Measurements from ENCODE around the gene CENPP.

DNA sequence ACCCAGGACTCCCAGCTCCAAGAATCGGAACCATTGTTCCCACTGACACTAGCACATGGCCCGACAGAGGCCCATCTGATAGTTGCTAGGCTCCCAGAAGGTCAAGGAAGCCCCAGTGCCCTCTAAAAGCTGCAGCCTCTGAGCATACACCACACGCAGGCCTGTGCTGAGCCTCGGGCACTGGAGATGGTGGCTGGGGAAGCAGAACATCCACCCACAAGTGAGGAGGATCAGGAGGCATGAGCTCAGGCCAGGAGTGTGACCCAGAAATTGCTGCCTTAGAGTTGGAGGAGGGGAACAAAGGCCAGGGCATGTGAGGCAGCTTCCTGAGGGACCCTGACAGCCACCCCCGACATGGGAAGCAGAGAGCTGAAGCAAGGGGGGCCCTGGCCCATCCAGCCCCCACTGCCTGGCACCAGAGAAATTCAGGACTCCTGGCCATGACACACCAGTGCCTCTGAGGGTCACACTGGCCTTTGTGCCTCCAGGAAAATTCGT lies 322.8 kb downstream of the CENPP start:
- TF ChIP-seq, protein P1, sequence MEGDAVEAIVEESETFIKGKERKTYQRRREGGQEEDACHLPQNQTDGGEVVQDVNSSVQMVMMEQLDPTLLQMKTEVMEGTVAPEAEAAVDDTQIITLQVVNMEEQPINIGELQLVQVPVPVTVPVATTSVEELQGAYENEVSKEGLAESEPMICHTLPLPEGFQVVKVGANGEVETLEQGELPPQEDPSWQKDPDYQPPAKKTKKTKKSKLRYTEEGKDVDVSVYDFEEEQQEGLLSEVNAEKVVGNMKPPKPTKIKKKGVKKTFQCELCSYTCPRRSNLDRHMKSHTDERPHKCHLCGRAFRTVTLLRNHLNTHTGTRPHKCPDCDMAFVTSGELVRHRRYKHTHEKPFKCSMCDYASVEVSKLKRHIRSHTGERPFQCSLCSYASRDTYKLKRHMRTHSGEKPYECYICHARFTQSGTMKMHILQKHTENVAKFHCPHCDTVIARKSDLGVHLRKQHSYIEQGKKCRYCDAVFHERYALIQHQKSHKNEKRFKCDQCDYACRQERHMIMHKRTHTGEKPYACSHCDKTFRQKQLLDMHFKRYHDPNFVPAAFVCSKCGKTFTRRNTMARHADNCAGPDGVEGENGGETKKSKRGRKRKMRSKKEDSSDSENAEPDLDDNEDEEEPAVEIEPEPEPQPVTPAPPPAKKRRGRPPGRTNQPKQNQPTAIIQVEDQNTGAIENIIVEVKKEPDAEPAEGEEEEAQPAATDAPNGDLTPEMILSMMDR (IDR thresholded peaks at IDR 0.05; ENCODE audit: low read length), result no peak
- TF ChIP-seq EZH2 (IDR thresholded peaks at IDR 0.05; ENCODE audit: borderline replicate concordance, low read length), result no peak

Measured in OCI-LY1 (cell line).